Hepatocyte (in vitro differentiated cells): Measurements from ENCODE around the gene PCYT1B.

Source experiments
- EZH2phosphoT487 ChIP-seq: fragments of 200-600 bp; sonication (generic); IDR thresholded peaks from one replicate; pipeline ENCODE4 v1.6.1; 2018; ENCODE audit warnings: antibody characterized with exemption, mild to moderate bottlenecking, low read depth, moderate library complexity; ENCODE audit not compliant: unreplicated experiment, severe bottlenecking
- TF ChIP-seq, protein P1 (sequence below): fragments of 200-600 bp; sonication (generic); IDR thresholded peaks from 2 replicates; pipeline ENCODE4 v1.5.1; 2016; ENCODE audit warnings: antibody characterized with exemption, mild to moderate bottlenecking; ENCODE audit not compliant: poor library complexity

- TF ChIP-seq, protein P1, sequence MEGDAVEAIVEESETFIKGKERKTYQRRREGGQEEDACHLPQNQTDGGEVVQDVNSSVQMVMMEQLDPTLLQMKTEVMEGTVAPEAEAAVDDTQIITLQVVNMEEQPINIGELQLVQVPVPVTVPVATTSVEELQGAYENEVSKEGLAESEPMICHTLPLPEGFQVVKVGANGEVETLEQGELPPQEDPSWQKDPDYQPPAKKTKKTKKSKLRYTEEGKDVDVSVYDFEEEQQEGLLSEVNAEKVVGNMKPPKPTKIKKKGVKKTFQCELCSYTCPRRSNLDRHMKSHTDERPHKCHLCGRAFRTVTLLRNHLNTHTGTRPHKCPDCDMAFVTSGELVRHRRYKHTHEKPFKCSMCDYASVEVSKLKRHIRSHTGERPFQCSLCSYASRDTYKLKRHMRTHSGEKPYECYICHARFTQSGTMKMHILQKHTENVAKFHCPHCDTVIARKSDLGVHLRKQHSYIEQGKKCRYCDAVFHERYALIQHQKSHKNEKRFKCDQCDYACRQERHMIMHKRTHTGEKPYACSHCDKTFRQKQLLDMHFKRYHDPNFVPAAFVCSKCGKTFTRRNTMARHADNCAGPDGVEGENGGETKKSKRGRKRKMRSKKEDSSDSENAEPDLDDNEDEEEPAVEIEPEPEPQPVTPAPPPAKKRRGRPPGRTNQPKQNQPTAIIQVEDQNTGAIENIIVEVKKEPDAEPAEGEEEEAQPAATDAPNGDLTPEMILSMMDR, result peak; percentile 50
- TF ChIP-seq EZH2phosphoT487, result no peak
These were observed 46.5 kb upstream of the PCYT1B start, which contains the start of gene POLA1 for GRCh38 chrX:24693453-24694202.
